ENCODE measurements around the gene CDH22. TPM values are rescaled to one million over a fixed set of nuclear protein-coding genes. Genes with fewer than 3 reads are reported as not detected.

Gene CDH22
- total and polyA plus RNA-seq, 5 donors from 2014 or later = not detected

DNA sequence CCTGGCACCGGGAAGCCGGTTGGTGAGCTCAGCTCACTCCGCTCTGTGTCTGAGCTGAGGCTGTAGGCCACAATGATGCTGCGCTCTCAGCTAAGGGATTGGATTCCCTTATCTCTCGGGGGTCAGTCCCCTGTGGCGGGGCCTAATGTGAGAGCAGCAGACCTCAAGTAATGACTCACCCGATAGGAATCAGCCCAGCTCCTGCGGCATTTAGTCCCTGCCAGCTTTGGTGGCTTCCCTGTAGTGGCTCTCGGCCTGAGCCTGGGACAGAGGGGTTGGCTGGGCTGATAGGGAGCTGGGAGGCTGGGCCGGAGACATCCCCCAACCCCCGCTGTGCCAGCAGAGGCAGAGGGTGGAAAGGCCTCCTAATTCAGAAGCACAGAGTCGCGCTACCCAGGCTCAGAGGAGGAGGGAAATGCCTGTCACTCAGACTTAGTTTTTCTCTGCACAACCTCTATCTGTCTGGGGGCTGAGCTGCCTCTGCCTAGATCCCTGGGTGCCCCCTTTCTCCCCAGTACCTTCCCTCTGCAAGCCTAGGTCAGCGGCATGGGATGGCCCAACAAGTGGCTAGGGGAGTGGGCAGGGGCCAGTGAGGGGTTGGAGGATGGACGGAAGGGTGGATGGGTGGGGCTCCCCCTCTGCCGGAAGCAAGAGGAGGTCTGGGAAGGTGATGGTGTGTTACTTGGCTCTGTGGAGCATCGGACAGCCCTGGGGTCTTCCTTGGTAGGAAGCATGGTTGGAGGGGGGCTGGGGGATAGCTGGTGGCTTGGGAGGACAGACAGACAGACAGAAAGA, 92.2 kb downstream of the CDH22 start:
- Mint-ChIP-seq H3K4me1 (no peaks in the 10 kb centered on the region), H3K36me3 (no peaks in the 10 kb centered on the region), H3K27me3 (no peaks in the 10 kb centered on the region), H3K9me3 (no peaks in the 10 kb centered on the region), H3K4me3 (no peak overlapping the region), H3K27ac (no peak overlapping the region)
- Histone ChIP-seq H3K27me3 (ENCODE audit: control insufficient read depth, insufficient read depth, low read length) (peaks cover 4% of the 10 kb centered on the region), H3K36me3 (ENCODE audit: control insufficient read depth, insufficient read depth, low read length) (no peaks in the 10 kb centered on the region), H3K4me1 (ENCODE audit: control insufficient read depth, insufficient read depth, low read length, poor library complexity, severe bottlenecking) (no peaks in the 10 kb centered on the region), H3K9me3 (ENCODE audit: control insufficient read depth in 2 of 2, low read length in 2 of 2) (no peaks in the 10 kb centered on the region), H3K4me3 (ENCODE audit: low read depth, low read length) (no peak overlapping the region), H3K27ac (ENCODE audit: insufficient read depth, low read length, poor library complexity, severe bottlenecking) (no peak overlapping the region)
- no peak for DNase-seq
- ATAC-seq (ENCODE audit: low read depth in 2 of 2) = no peak

DNA sequence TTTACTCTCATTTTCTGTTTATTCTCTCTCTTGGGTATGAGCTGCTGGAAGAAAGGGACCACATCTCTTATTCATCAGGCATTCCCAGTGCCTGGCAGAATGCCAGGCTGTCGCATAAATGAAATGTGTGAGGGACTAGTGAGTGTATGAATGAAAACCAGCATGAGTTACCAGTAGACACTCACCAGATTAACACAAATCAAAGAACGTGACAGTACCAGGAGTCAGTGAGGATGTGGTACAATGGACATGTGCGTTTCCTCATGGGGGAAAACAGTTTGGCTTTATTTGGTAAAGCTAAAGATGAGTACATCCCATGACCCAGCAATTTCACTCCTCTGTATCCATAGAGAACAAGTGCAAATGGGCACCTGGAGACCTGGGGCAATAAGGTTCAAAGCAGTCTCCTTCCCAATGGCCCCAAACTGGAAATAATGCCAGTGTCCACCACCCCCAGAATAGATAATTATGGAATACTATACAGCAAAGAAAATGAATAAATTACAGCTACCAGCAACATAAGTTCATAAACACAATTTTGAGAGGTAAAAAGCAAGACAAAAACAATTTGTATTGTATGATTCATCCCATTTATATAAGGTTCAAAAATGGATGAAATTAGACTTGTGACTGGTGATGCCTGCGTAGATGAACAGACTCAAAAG, 93.3 kb downstream of the CDH22 start:
- Mint-ChIP-seq H3K27ac (no peak overlapping the region), H3K4me3 (no peak overlapping the region), H3K27me3 (no peaks in the 10 kb centered on the region), H3K9me3 (no peaks in the 10 kb centered on the region), H3K4me1 (no peaks in the 10 kb centered on the region), H3K36me3 (no peaks in the 10 kb centered on the region)
- H3K4me1 ChIP-seq (ENCODE audit: control insufficient read depth, insufficient read depth, low read length, poor library complexity, severe bottlenecking) = no peaks in the 10 kb centered on the region
- DNase-seq (no peak), ATAC-seq (ENCODE audit: low read depth in 2 of 2) (no peak)
- H3K27ac ChIP-seq (ENCODE audit: insufficient read depth, low read length, poor library complexity, severe bottlenecking) = no peak overlapping the region
- no peaks in the 10 kb centered on the region for H3K9me3 ChIP-seq (ENCODE audit: control insufficient read depth in 2 of 2, low read length in 2 of 2)
- peaks cover 4% of the 10 kb centered on the region for H3K27me3 ChIP-seq (ENCODE audit: control insufficient read depth, insufficient read depth, low read length)
- H3K4me3 ChIP-seq (ENCODE audit: low read depth, low read length) = no peak overlapping the region
- H3K36me3 ChIP-seq (ENCODE audit: control insufficient read depth, insufficient read depth, low read length) = no peaks in the 10 kb centered on the region

DNA sequence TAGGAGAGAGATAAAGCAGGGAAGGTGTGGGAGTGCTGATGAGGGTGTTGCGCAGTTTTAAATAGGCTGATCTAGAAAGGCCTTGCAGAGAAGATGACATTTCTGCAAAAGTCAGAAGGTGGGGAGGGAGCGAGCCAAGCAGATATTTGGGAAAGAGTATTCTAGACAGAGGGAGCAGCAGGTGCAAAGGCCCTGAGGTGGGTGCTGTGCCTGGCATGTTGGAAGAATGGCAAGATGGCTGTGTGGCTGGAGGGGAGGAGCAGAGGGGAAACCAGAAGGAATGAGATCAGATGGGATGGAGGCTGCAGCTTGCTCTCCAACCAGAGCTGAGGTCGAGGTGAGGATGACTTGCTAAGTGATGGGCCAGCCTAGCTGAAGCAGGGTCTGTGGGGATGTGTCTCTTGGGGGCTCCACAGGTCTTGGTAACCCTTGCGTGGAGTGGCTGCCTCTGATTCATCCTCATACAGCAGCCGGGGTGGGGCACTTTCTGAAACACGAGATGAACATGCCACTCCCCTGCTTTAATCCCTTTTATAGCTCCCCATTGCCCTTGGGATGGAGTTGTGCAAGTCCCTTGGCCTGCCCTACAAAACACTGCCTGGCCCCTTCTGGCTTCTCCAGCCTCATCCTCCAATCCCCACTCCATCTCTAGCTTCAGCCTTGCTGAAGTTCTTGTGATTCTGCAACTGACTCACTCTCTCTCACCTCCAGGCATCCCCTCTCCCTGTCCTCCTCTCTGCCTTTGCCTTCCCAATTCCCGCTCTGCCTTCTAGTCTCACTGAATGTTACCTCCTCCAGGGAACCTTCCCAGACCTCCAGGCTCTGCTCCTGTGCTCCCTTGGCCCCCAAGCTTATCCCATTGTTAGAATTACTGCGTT, 94.1 kb downstream of the CDH22 start:
- Mint-ChIP-seq H3K36me3 (peaks cover 2% of the 10 kb centered on the region), H3K4me1 (peaks cover 0 to 3% (median under 1%) of the 10 kb centered on the region in 4 donors), H3K27me3 (peaks cover 4% of the 10 kb centered on the region), H3K4me3 (no peak overlapping the region), H3K9me3 (peaks cover 0 to 4% (median 0%) of the 10 kb centered on the region in 7 donors), H3K27ac (no peak overlapping the region)
- Histone ChIP-seq H3K27ac (ENCODE audit: insufficient read depth, low read length, poor library complexity, severe bottlenecking) (no peak overlapping the region), H3K4me1 (ENCODE audit: control insufficient read depth, insufficient read depth, low read length, poor library complexity, severe bottlenecking) (no peaks in the 10 kb centered on the region), H3K27me3 (ENCODE audit: control insufficient read depth, insufficient read depth, low read length) (peaks cover 4% of the 10 kb centered on the region), H3K9me3 (ENCODE audit: control insufficient read depth in 2 of 2, low read length in 2 of 2) (no peaks in the 10 kb centered on the region), H3K36me3 (ENCODE audit: control insufficient read depth, insufficient read depth, low read length) (no peaks in the 10 kb centered on the region), H3K4me3 (ENCODE audit: low read depth, low read length) (no peak overlapping the region)
- ATAC-seq (ENCODE audit: low read depth in 2 of 2) = no peak
- no peak for DNase-seq

DNA sequence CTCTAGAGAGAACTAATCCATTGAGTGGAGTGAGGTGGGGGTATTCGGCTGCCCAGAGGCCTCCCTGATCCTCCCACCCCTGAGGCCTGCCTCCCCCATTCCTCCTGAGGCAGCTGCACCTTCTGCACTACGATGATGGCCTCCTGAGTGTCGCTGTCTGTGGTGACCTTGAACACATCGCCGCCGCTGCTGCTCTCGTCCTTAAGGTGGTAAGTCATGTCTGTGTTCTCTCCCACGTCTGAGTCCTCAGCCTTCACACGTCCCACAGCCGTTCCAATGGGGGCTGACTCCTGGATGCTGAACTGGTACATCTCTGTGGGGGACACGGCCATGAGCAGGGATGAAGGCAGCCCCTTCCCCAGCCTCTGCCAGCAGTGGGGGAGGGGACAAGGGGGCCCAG, 95.4 kb downstream of the CDH22 start:
- H3K9me3 ChIP-seq (ENCODE audit: control insufficient read depth in 2 of 2, low read length in 2 of 2) = no peaks in the 10 kb centered on the region
- H3K4me3 ChIP-seq (ENCODE audit: low read depth, low read length) = no peak overlapping the region
- Mint-ChIP-seq H3K4me1 (peaks cover 0 to 6% (median 2%) of the 10 kb centered on the region in 4 donors), H3K9me3 (peaks cover 0 to 4% (median 0%) of the 10 kb centered on the region in 7 donors), H3K27ac (no peak overlapping the region), H3K36me3 (peaks cover 4% of the 10 kb centered on the region), H3K4me3 (no peak overlapping the region), H3K27me3 (peaks cover 9% of the 10 kb centered on the region)
- DNase-seq = no peak
- peaks cover 3% of the 10 kb centered on the region for H3K27me3 ChIP-seq (ENCODE audit: control insufficient read depth, insufficient read depth, low read length)
- H3K36me3 ChIP-seq (ENCODE audit: control insufficient read depth, insufficient read depth, low read length) = no peaks in the 10 kb centered on the region
- H3K27ac ChIP-seq (ENCODE audit: insufficient read depth, low read length, poor library complexity, severe bottlenecking) = no peak overlapping the region
- no peaks in the 10 kb centered on the region for H3K4me1 ChIP-seq (ENCODE audit: control insufficient read depth, insufficient read depth, low read length, poor library complexity, severe bottlenecking)
- no peak for ATAC-seq (ENCODE audit: low read depth in 2 of 2)

DNA sequence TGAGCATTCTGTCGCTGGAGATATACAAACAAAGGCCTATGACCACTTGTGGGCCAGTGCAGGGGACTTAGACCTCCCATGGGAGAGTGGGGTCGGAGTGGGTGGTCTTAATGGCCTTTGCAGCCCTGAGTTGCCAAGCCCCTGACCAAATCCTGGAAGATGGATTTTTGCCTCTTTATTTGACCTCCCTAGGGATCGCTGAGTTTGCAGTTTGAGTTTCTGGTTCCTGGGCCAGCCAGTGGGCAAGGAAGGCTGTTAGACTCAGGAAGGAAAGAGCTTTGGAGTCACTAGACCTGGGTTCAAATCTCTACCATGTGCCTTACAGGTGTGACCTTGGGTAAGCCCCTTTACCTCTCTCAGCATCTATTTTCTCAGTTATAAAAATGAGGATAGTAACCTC, 96.0 kb downstream of the CDH22 start:
- no peak for ATAC-seq (ENCODE audit: low read depth in 2 of 2)
- Histone ChIP-seq H3K9me3 (ENCODE audit: control insufficient read depth in 2 of 2, low read length in 2 of 2) (no peaks in the 10 kb centered on the region), H3K27ac (ENCODE audit: insufficient read depth, low read length, poor library complexity, severe bottlenecking) (no peak overlapping the region), H3K4me1 (ENCODE audit: control insufficient read depth, insufficient read depth, low read length, poor library complexity, severe bottlenecking) (no peaks in the 10 kb centered on the region), H3K4me3 (ENCODE audit: low read depth, low read length) (no peak overlapping the region), H3K27me3 (ENCODE audit: control insufficient read depth, insufficient read depth, low read length) (peaks cover 3% of the 10 kb centered on the region), H3K36me3 (ENCODE audit: control insufficient read depth, insufficient read depth, low read length) (no peaks in the 10 kb centered on the region)
- H3K36me3 Mint-ChIP-seq = peaks cover 4% of the 10 kb centered on the region
- DNase-seq = no peak
- H3K4me3 Mint-ChIP-seq = no peak overlapping the region
- peaks cover 0 to 4% (median 0%) of the 10 kb centered on the region in 7 donors for H3K9me3 Mint-ChIP-seq
- peaks cover 9% of the 10 kb centered on the region for H3K27me3 Mint-ChIP-seq
- peaks cover 0 to 6% (median 2%) of the 10 kb centered on the region in 4 donors for H3K4me1 Mint-ChIP-seq
- H3K27ac Mint-ChIP-seq = no peak overlapping the region

DNA sequence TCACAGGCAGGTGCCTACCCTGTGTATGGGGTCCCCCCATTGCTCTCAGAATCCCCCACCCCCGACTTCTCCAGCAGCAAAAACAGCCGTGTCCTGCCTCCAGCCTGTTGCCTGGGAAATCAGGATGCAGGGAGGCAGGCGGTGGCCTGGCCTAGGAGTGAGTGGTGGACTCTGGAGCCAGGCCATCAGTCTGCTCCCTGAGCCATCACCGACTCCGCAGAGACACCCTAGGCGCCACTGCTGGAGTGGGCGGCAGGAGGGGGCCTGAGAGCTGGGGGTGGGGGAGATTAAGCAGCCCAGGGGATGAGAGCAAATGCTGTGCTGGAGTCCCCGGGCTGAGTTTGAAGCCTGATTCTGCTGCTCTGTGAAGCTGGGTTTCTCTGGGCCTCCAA, 97.0 kb downstream of the CDH22 start:
- peaks cover 0 to 10% (median 6%) of the 10 kb centered on the region in 4 donors for H3K4me1 Mint-ChIP-seq
- no peak overlapping the region for H3K27ac ChIP-seq (ENCODE audit: insufficient read depth, low read length, poor library complexity, severe bottlenecking)
- no peak for DNase-seq
- H3K27ac Mint-ChIP-seq = no peak overlapping the region
- peaks cover 3% of the 10 kb centered on the region for H3K27me3 ChIP-seq (ENCODE audit: control insufficient read depth, insufficient read depth, low read length)
- no peaks in the 10 kb centered on the region for H3K9me3 ChIP-seq (ENCODE audit: control insufficient read depth in 2 of 2, low read length in 2 of 2)
- H3K4me1 ChIP-seq (ENCODE audit: control insufficient read depth, insufficient read depth, low read length, poor library complexity, severe bottlenecking) = peaks cover 3% of the 10 kb centered on the region
- H3K36me3 ChIP-seq (ENCODE audit: control insufficient read depth, insufficient read depth, low read length) = no peaks in the 10 kb centered on the region
- H3K4me3 Mint-ChIP-seq = no peak overlapping the region
- no peak for ATAC-seq (ENCODE audit: low read depth in 2 of 2)
- peaks cover 0 to 4% (median 0%) of the 10 kb centered on the region in 7 donors for H3K9me3 Mint-ChIP-seq
- H3K4me3 ChIP-seq (ENCODE audit: low read depth, low read length) = no peak overlapping the region
- peaks cover 9% of the 10 kb centered on the region for H3K27me3 Mint-ChIP-seq
- H3K36me3 Mint-ChIP-seq = peaks cover 4% of the 10 kb centered on the region

DNA sequence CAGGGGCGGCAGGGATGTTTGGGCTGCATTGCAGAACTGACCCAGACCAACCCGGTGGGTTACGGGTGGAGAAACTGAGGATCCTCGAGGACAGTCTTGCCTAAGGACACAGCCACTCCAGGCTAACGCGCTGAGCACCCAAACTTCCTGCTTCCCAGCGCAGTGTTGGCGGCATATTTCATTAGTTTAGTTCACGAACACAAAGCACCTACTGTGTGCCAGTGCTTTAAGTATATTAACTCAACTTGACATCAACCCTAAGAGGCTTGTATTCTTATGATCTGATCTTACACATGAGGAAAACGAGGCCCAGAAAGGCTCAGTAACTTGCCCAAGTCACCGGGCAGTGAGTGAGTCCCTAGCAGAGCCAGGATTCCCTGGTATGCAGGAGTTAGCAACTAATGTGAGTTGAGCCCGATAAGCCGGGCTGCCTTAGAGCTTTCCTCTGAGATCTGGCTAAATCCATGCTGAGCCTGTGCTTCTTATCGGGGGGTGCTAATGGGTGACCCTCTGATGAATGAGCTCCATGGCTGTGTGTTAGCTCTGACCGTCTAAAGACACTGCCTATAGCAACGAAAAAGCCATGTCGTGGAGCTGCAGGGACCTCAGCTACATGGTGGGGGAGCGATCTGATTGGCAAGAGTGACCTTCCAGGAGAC, 97.5 kb downstream of the CDH22 start:
- Mint-ChIP-seq H3K4me3 (no peak overlapping the region), H3K27me3 (peaks cover 9% of the 10 kb centered on the region), H3K36me3 (peaks cover 4% of the 10 kb centered on the region), H3K27ac (peak overlapping the region in 1 of 3 donors; percentile 24), H3K9me3 (peaks cover 0 to 4% (median 0%) of the 10 kb centered on the region in 7 donors), H3K4me1 (peaks cover 0 to 15% (median 10%) of the 10 kb centered on the region in 4 donors)
- Histone ChIP-seq H3K9me3 (ENCODE audit: control insufficient read depth in 2 of 2, low read length in 2 of 2) (no peaks in the 10 kb centered on the region), H3K27me3 (ENCODE audit: control insufficient read depth, insufficient read depth, low read length) (peaks cover 3% of the 10 kb centered on the region), H3K4me3 (ENCODE audit: low read depth, low read length) (no peak overlapping the region), H3K4me1 (ENCODE audit: control insufficient read depth, insufficient read depth, low read length, poor library complexity, severe bottlenecking) (peaks cover 9% of the 10 kb centered on the region), H3K27ac (ENCODE audit: insufficient read depth, low read length, poor library complexity, severe bottlenecking) (no peak overlapping the region), H3K36me3 (ENCODE audit: control insufficient read depth, insufficient read depth, low read length) (no peaks in the 10 kb centered on the region)
- DNase-seq = no peak
- no peak for ATAC-seq (ENCODE audit: low read depth in 2 of 2)
